Small intestine (tissue), 7 donors: ENCODE measurements around the gene TLE3. TPM values are rescaled to one million over a fixed set of nuclear protein-coding genes. Genes with fewer than 3 reads are reported as not detected.

Experiments used
- DNase-seq, 2 donors: peaks; one replicate each; pipeline versions ENCODE4 v3.0.0 to v3.0.0-alpha.2; 2013
- FAIRE-seq: peaks from 2 replicates; lab custom pipeline; 2012; peaks lifted over from hg19 to GRCh38; lab: Jason Lieb, UNC
- H3K27ac ChIP-seq, 3 donors: one replicate each; pipeline ENCODE4 v1.5.1; 2013; ENCODE audit warnings: low read length in 2 of 3, mild to moderate bottlenecking in 2 of 3, control low read depth in 1 of 3, inconsistent platforms in 1 of 3, low read depth in 1 of 3, moderate library complexity in 1 of 3
- H3K27me3 ChIP-seq, 3 donors: one replicate each; pipeline ENCODE4 v1.6.1; 2013; ENCODE audit warnings: low read length in 3 of 3, inconsistent platforms in 1 of 3; ENCODE audit not compliant: control insufficient read depth in 3 of 3, insufficient read depth in 3 of 3
- H3K36me3 ChIP-seq, 3 donors: one replicate each; pipeline ENCODE4 v1.6.1; 2013; ENCODE audit warnings: low read length in 3 of 3, inconsistent platforms in 1 of 3, low read depth in 1 of 3, mild to moderate bottlenecking in 1 of 3, moderate library complexity in 1 of 3; ENCODE audit not compliant: control insufficient read depth in 3 of 3, insufficient read depth in 2 of 3
- H3K4me1 ChIP-seq, 3 donors: one replicate each; pipeline ENCODE4 v1.6.1; 2013; ENCODE audit warnings: low read length in 2 of 3, inconsistent platforms in 1 of 3, low read depth in 1 of 3, mild to moderate bottlenecking in 1 of 3, moderate library complexity in 1 of 3; ENCODE audit not compliant: control insufficient read depth in 3 of 3, insufficient read depth in 2 of 3
- H3K4me3 ChIP-seq, 3 donors: one replicate each; pipeline ENCODE4 v1.5.1; 2013; ENCODE audit warnings: low read length in 3 of 3, control low read depth in 1 of 3, inconsistent platforms in 1 of 3, low read depth in 1 of 3, mild to moderate bottlenecking in 1 of 3, moderate library complexity in 1 of 3
- H3K9me3 ChIP-seq, 2 donors: one replicate each; pipeline ENCODE4 v1.6.1; 2013; ENCODE audit warnings: low read depth in 1 of 2, low read length in 1 of 2; ENCODE audit not compliant: control insufficient read depth in 2 of 2, insufficient read depth in 1 of 2
- WGBS, 3 donors: extraction: QIAGEN DNeasy Blood & Tissue Kit; methylation state at CpG; one replicate each; pipeline ENCODE4 v1.1.7; 2013; 5-methylcytosine and 5-hydroxymethylcytosine counted together
- polyA plus RNA-seq, 4 donors: library from polyadenylated mRNA; stranded (reverse) in 3 of 4; unstranded in 1 of 4; fragments of 200-250 nt in 3 of 4; fragments of 120-200 nt in 1 of 4; gene quantifications; one replicate each; pipeline versions ENCODE4 v1.2.1 to v1.2.3, GENCODE V29; 2013
- donor health status: healthy with polysubstance abuse.
- donor health status: control.
- donor health status: control.
- donor health status: Bipolar disorder and iron deficiency.
- donor health status: healthy.

Gene TLE3
- polyA plus RNA-seq, 4 donors, result 14.3 to 51.1 (median 18.4) TPM

GRCh38 chr15:70063980-70064379 lies 33.7 kb downstream of the TLE3 start:
- FAIRE-seq, result no peak
- no peak overlapping the region for H3K27ac ChIP-seq
- DNase-seq, result no peak
- no peaks in the 10 kb centered on the region for H3K9me3 ChIP-seq
- no peak overlapping the region for H3K4me3 ChIP-seq
- peaks cover 15 to 93% (median 21%) of the 10 kb centered on the region in 3 donors for H3K36me3 ChIP-seq
- no peaks in the 10 kb centered on the region for H3K27me3 ChIP-seq
- peaks cover 0 to 53% (median 12%) of the 10 kb centered on the region in 3 donors for H3K4me1 ChIP-seq
- WGBS, 3 donors, result 87 to 89% (median 87%) methylated on average over 7 of the region's 7 CpGs

- FAIRE-seq (no peak), DNase-seq (no peak)
- no peak overlapping the region for H3K4me3 ChIP-seq
- 82 to 84% (median 83%) methylated on average over 17 of the region's 17 CpGs for WGBS, 3 donors
- H3K9me3 ChIP-seq, result no peaks in the 10 kb centered on the region
- H3K27me3 ChIP-seq, result no peaks in the 10 kb centered on the region
- H3K4me1 ChIP-seq, result peaks cover 0 to 53% (median 10%) of the 10 kb centered on the region in 3 donors
- peaks cover 15 to 95% (median 26%) of the 10 kb centered on the region in 3 donors for H3K36me3 ChIP-seq
- peak overlapping the region in 1 of 3 donors; percentile 70 for H3K27ac ChIP-seq
These were observed 34.3 kb downstream of the TLE3 start for GRCh38 chr15:70063261-70063925.

GRCh38 chr15:70062321-70062956 lies 35.3 kb downstream of the TLE3 start:
- Histone ChIP-seq H3K27ac (peak overlapping the region in 2 of 3 donors; percentile 36 to 70), H3K9me3 (no peaks in the 10 kb centered on the region), H3K4me3 (no peak overlapping the region), H3K36me3 (peaks cover 15 to 99% (median 34%) of the 10 kb centered on the region in 3 donors), H3K4me1 (peaks cover 0 to 53% (median 5%) of the 10 kb centered on the region in 3 donors), H3K27me3 (no peaks in the 10 kb centered on the region)
- WGBS, 3 donors, result 20 to 33% (median 26%) methylated on average over 29 of the region's 29 CpGs
- DNase-seq (peak; percentile 94 to 95), FAIRE-seq (no peak)

GRCh38 chr15:70061696-70062270 lies 35.9 kb downstream of the TLE3 start:
- 39 to 68% (median 56%) methylated on average over 15 of the region's 15 CpGs for WGBS, 3 donors
- Histone ChIP-seq H3K4me3 (no peak overlapping the region), H3K27me3 (no peaks in the 10 kb centered on the region), H3K27ac (no peak overlapping the region), H3K9me3 (no peaks in the 10 kb centered on the region), H3K4me1 (peaks cover 0 to 47% (median 5%) of the 10 kb centered on the region in 3 donors), H3K36me3 (peaks cover 15 to 99% (median 37%) of the 10 kb centered on the region in 3 donors)
- DNase-seq (no peak), FAIRE-seq (no peak)

- Histone ChIP-seq H3K4me3 (no peak overlapping the region), H3K36me3 (peaks cover 17 to 99% (median 38%) of the 10 kb centered on the region in 3 donors), H3K27ac (no peak overlapping the region), H3K9me3 (no peaks in the 10 kb centered on the region), H3K4me1 (peaks cover 0 to 44% (median 5%) of the 10 kb centered on the region in 3 donors), H3K27me3 (no peaks in the 10 kb centered on the region)
- FAIRE-seq (no peak), DNase-seq (peak in 1 of 2 donors; percentile 66)
- 81 to 95% (median 81%) methylated on average over 8 of the region's 8 CpGs for WGBS, 3 donors
These were observed 36.8 kb downstream of the TLE3 start for GRCh38 chr15:70060993-70061305.

GRCh38 chr15:70060214-70060992 lies 37.3 kb downstream of the TLE3 start:
- no peak for DNase-seq
- WGBS, 3 donors, result 89 to 92% (median 91%) methylated on average over 26 of the region's 26 CpGs
- FAIRE-seq, result no peak
- peaks cover 0 to 41% (median 5%) of the 10 kb centered on the region in 3 donors for H3K4me1 ChIP-seq
- H3K9me3 ChIP-seq, result no peaks in the 10 kb centered on the region
- H3K4me3 ChIP-seq, result no peak overlapping the region
- no peak overlapping the region for H3K27ac ChIP-seq
- no peaks in the 10 kb centered on the region for H3K27me3 ChIP-seq
- peaks cover 17 to 99% (median 39%) of the 10 kb centered on the region in 3 donors for H3K36me3 ChIP-seq

- Histone ChIP-seq H3K27ac (no peak overlapping the region), H3K36me3 (peaks cover 24 to 99% (median 46%) of the 10 kb centered on the region in 3 donors), H3K4me1 (peaks cover 0 to 35% (median 5%) of the 10 kb centered on the region in 3 donors), H3K27me3 (no peaks in the 10 kb centered on the region), H3K9me3 (no peaks in the 10 kb centered on the region), H3K4me3 (no peak overlapping the region)
- 89 to 97% (median 95%) methylated on average over 8 of the region's 8 CpGs for WGBS, 3 donors
- DNase-seq (no peak), FAIRE-seq (no peak)
These were observed 38.1 kb downstream of the TLE3 start for GRCh38 chr15:70059476-70060213.
